ENCODE measurements around the gene ARGLU1. TPM values are rescaled to one million over a fixed set of nuclear protein-coding genes. Genes with fewer than 3 reads are reported as not detected.

ARGLU1 gene
- total RNA-seq, 4 donors from 2014 or later = 48.4 to 161 (median 67.5) TPM

DNA sequence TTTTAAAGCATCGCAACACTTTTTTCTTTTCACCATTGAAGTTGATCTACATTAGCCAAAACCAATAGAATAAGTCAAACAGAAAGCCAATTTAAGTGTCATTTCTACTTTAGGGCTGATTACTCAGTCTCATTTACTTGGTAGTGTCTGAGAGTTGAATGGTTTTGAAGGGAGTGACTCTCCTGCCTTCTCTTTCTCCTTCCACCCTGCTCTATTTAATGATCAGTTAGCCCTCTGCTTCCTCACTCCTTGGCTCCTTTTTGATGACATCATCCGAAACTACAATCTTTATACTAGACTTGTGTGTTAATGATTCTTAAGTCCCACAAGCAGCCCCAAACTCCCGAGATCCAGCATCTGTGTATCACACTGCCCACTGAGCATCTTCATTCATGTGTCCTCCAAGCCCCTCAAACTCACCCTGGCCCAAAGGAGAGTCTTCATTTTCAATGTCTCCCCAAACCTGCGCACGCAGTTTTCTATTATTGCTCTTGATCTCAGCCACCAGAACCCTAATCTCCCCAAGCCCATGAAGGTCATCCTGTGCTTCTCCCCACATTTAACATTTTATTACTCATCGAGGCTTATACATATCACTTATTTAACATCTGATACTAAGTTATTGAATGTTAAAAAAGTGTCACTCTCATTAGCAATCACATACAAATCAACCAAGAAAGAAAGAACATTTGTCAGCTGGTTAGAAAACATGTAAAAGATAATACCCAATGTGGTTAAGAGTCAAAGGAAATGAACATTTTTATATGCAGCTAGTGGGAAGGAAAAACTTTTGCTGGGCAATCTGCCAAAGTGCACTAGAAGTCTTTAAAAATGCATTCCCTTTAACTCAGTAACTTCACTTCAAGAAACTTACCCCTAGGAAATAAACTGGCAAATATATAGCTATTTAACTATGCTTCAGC lies 32.2 kb upstream of the ARGLU1 start:
- no peak overlapping the region for H3K27ac ChIP-seq
- H3K4me3 ChIP-seq = no peak overlapping the region
- no peak for DNase-seq (ENCODE audit: low spot score in 2 of 2)
- no peaks in the 10 kb centered on the region for H3K36me3 ChIP-seq
- no peaks in the 10 kb centered on the region for H3K27me3 ChIP-seq
- TF ChIP-seq, protein P1, sequence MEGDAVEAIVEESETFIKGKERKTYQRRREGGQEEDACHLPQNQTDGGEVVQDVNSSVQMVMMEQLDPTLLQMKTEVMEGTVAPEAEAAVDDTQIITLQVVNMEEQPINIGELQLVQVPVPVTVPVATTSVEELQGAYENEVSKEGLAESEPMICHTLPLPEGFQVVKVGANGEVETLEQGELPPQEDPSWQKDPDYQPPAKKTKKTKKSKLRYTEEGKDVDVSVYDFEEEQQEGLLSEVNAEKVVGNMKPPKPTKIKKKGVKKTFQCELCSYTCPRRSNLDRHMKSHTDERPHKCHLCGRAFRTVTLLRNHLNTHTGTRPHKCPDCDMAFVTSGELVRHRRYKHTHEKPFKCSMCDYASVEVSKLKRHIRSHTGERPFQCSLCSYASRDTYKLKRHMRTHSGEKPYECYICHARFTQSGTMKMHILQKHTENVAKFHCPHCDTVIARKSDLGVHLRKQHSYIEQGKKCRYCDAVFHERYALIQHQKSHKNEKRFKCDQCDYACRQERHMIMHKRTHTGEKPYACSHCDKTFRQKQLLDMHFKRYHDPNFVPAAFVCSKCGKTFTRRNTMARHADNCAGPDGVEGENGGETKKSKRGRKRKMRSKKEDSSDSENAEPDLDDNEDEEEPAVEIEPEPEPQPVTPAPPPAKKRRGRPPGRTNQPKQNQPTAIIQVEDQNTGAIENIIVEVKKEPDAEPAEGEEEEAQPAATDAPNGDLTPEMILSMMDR (IDR thresholded peaks at IDR 0.05) = no peak
- TF ChIP-seq POLR2AphosphoS5 (IDR thresholded peaks at IDR 0.05) (no peak), EP300 (IDR thresholded peaks at IDR 0.05) (no peak), POLR2A (IDR thresholded peaks at IDR 0.05) (no peak)
- WGBS = 64% methylated on average over 6 of the region's 6 CpGs
- no peaks in the 10 kb centered on the region for H3K9me3 ChIP-seq
- peaks cover 6% of the 10 kb centered on the region for H3K4me1 ChIP-seq

DNA sequence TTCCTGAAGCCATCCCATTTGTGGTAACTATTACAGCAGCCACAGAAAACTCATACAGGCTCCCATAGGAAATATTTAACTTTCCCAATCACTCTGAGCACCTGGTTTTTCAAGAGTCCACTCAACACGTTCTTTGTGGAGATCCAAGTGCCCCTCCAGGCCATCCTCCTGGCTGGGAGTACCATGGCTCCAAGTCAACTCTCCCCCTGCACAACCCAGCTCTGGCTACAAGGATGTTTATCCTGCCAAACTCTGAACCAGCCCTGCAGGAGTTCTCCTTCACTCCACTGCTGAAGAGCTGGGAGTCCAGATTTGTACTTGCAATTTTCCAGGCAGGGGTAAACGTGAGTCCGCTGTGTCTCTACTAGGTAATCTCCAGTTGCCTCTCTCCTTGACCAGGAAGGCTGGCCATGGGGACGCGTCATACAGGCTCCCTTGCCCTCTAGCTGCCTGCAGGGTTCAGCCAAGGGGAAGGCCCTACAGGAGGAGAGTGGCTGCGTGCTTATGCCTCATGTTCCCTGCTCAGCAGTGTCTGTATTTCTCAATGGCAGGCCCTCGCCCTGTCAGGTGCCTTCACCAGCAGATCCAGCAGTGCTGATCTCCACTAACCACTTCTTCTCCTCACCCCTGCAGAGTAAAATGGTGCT lies 29.9 kb upstream of the ARGLU1 start:
- H3K27ac ChIP-seq = no peak overlapping the region

DNA sequence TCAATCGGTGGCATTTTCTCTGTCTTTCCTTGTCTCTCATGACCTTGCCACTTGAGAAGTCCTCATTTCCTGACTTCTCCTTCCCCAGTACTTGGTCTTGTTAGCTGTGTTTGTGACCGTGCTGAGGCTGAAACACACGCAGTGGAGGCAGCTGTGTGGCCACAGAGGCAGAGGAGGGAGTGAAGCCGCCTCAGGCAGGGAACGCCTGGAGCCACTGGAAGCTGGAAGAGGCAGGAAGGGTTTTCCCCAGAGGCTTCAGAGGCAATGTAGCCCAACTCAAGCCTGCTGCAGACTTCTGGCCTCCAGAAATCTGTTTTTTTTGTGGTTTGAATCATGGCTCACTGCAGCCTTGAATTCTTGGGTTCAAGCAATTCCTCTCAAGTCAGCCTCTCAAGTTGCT lies 29.2 kb upstream of the ARGLU1 start:
- Histone ChIP-seq H3K36me3 (no peaks in the 10 kb centered on the region), H3K4me1 (peaks cover 6% of the 10 kb centered on the region), H3K27me3 (no peaks in the 10 kb centered on the region), H3K4me3 (no peak overlapping the region), H3K9me3 (no peaks in the 10 kb centered on the region), H3K27ac (no peak overlapping the region)
- no peak for TF ChIP-seq EP300 (IDR thresholded peaks at IDR 0.05)
- no peak for TF ChIP-seq POLR2A (IDR thresholded peaks at IDR 0.05)
- TF ChIP-seq, protein P1 (IDR thresholded peaks at IDR 0.05) = no peak
- TF ChIP-seq POLR2AphosphoS5 (IDR thresholded peaks at IDR 0.05) = no peak
- 63% methylated on average over 5 of the region's 5 CpGs for WGBS
- no peak for DNase-seq (ENCODE audit: low spot score in 2 of 2)

More for the DNA sequence above, 29.9 kb upstream of the ARGLU1 start:
- Histone ChIP-seq H3K4me1 (peaks cover 6% of the 10 kb centered on the region), H3K36me3 (no peaks in the 10 kb centered on the region), H3K9me3 (no peaks in the 10 kb centered on the region), H3K27me3 (no peaks in the 10 kb centered on the region), H3K4me3 (no peak overlapping the region)
- TF ChIP-seq EP300 (IDR thresholded peaks at IDR 0.05) (no peak), POLR2A (IDR thresholded peaks at IDR 0.05) (no peak), POLR2AphosphoS5 (IDR thresholded peaks at IDR 0.05) (no peak)
- TF ChIP-seq, protein P1 (IDR thresholded peaks at IDR 0.05) = no peak
- WGBS = 94% methylated on average over 3 of the region's 7 CpGs
- no peak for DNase-seq (ENCODE audit: low spot score in 2 of 2)

DNA sequence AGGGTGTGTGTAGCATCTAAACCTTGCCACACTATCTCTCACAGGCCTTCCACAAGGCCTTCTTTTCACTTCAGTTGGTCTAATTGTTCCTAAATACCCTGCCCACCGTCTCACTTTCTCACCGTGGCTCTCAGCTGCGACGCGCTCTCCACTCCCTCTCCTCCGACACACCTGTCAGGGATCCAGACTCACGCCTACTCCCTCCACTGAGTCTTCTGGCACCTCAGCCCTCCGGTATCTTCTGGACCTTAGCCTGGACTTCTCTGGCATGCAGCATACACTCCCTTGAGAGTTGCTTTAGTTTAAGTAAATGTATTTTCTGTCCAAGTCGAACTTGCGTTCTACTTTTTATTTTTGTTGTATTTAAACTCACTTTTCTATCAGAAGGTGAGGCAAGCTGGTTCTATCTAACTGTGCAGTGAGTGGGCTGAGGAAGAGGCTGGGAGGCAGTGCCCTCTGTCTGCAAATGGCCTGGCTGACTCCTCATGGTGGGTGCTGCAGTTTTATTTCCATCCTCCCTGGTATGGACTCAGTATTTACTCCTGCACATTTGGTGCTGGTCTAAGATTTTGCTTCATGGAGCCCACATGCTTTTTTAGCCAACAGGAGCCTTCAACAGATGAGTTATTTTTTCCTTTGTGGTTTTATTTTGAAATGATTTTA lies 28.5 kb upstream of the ARGLU1 start:
- Histone ChIP-seq H3K36me3 (no peaks in the 10 kb centered on the region), H3K27me3 (no peaks in the 10 kb centered on the region), H3K9me3 (no peaks in the 10 kb centered on the region), H3K4me3 (no peak overlapping the region), H3K27ac (no peak overlapping the region), H3K4me1 (peaks cover 6% of the 10 kb centered on the region)
- TF ChIP-seq POLR2A (IDR thresholded peaks at IDR 0.05) (no peak), EP300 (IDR thresholded peaks at IDR 0.05) (no peak), POLR2AphosphoS5 (IDR thresholded peaks at IDR 0.05) (no peak)
- TF ChIP-seq, protein P1 (IDR thresholded peaks at IDR 0.05) = no peak
- 73% methylated on average over 10 of the region's 10 CpGs for WGBS
- DNase-seq (ENCODE audit: low spot score in 2 of 2) = no peak

Measured in suprapubic skin (tissue), 4 donors.